Cardiac fibroblast (primary cell): Measurements from ENCODE around the gene BZW1.
"Not testable (repeated sequence)": the region's sequence is repeated elsewhere in the genome, so short reads cannot be mapped to it uniquely, and the experiment has no call there.

Source experiments
- DNase-seq, 2 donors: peaks; one replicate each; pipeline versions ENCODE4 v3.0.0 to v3.0.0-alpha.2; 2010; ENCODE audit warnings: low read depth in 2 of 2
- H3K4me3 ChIP-seq, 2 donors: replicated peaks in 1 of 2; 1 replicate in 1 of 2; 2 replicates in 1 of 2; pipeline ENCODE4 v1.5.1; 2011; ENCODE audit warnings: low read depth in 2 of 2, low read length in 2 of 2, mild to moderate bottlenecking in 2 of 2, moderate library complexity in 1 of 2
- TF ChIP-seq, protein P1 (sequence below): IDR thresholded peaks from one replicate; pipeline ENCODE4 v1.5.1; 2011; ENCODE audit warnings: low read depth, mild to moderate bottlenecking, low read length, inconsistent platforms

BZW1 gene

GRCh38 chr2:200798514-200798913 lies 13.2 kb upstream of the BZW1 start:
- DNase-seq, result no peak
- TF ChIP-seq, protein P1, sequence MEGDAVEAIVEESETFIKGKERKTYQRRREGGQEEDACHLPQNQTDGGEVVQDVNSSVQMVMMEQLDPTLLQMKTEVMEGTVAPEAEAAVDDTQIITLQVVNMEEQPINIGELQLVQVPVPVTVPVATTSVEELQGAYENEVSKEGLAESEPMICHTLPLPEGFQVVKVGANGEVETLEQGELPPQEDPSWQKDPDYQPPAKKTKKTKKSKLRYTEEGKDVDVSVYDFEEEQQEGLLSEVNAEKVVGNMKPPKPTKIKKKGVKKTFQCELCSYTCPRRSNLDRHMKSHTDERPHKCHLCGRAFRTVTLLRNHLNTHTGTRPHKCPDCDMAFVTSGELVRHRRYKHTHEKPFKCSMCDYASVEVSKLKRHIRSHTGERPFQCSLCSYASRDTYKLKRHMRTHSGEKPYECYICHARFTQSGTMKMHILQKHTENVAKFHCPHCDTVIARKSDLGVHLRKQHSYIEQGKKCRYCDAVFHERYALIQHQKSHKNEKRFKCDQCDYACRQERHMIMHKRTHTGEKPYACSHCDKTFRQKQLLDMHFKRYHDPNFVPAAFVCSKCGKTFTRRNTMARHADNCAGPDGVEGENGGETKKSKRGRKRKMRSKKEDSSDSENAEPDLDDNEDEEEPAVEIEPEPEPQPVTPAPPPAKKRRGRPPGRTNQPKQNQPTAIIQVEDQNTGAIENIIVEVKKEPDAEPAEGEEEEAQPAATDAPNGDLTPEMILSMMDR, result no peak
- no peak overlapping the region for H3K4me3 ChIP-seq

DNA sequence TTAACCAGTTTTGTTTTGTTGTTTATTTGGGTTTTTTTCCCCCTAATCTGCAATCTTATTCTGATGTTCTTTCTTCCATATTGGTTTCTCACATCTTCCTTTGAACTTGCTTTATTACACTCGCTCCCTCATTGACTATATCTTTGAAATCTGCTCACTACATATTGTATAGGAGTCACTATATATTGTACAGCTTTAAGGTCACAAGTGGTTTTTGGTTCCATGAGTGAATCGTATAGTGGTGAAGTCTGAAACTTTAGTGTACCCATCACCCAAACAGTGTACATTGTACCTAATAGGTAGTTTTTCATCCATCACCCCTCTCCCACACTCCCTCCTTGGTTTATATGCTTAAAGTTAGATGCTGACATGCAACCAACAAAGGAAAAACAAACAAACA lies 11.3 kb upstream of the BZW1 start:
- H3K4me3 ChIP-seq, result no peak overlapping the region
- no peak for DNase-seq
- TF ChIP-seq, protein P1, result no peak

DNA sequence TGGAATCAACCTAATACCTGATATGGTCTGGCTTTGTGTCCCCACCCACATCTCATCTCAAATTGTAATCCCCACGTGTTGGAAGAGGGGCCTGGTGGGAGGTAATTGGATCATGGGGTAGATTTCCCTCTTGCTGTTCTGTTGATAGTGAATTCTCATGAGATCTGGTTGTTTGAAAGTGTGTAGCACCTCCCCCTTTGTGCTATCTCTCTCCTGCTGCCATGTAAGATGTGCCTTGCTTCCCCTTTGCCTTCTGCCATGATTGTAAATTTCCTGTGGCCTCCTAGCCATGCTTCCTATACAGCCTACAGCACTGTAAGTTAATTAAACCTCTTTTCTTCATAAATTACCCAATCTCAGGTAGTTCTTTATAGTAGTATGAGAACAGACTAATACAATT lies 10.3 kb upstream of the BZW1 start:
- not testable (repeated sequence) for H3K4me3 ChIP-seq

DNA sequence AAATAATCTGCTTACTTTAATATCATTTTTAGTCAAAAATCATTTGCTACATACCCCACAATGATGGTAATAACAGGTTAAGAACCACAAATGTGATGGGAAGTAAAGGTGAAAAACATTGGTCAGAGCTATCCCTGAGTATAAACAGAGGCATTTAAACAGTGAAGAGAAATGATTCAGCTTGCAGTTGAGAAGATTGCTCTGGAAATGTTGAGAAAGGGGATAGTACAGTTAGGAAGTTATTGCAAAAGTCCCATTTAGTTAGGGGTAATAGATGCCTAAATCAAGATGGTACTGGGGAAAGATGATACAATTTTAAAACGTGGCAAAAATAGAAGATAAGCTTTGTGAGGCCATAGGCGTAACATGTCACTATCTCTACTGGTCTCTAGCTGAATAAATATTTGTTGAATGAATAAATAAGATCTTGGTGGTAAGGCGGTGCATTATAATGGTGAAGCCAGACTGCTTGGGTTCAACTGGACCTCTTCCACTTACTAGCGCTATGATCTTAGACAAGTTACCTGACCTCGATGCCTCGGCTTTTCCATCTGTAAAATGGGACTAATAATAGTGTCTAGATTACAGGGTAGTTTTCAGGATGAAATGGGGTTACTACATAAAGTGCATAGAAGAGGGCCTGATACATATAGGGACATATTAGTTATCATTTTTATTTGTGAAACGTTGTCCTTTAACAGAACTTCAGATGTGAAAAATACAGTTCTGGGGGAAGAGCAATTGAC lies 2.0 kb upstream of the BZW1 start:
- no peak overlapping the region for H3K4me3 ChIP-seq
- peak; percentile 36 to 42 for DNase-seq
- TF ChIP-seq, protein P1, result no peak

More for the DNA sequence above, 10.3 kb upstream of the BZW1 start:
- DNase-seq, result not testable (repeated sequence)

DNA sequence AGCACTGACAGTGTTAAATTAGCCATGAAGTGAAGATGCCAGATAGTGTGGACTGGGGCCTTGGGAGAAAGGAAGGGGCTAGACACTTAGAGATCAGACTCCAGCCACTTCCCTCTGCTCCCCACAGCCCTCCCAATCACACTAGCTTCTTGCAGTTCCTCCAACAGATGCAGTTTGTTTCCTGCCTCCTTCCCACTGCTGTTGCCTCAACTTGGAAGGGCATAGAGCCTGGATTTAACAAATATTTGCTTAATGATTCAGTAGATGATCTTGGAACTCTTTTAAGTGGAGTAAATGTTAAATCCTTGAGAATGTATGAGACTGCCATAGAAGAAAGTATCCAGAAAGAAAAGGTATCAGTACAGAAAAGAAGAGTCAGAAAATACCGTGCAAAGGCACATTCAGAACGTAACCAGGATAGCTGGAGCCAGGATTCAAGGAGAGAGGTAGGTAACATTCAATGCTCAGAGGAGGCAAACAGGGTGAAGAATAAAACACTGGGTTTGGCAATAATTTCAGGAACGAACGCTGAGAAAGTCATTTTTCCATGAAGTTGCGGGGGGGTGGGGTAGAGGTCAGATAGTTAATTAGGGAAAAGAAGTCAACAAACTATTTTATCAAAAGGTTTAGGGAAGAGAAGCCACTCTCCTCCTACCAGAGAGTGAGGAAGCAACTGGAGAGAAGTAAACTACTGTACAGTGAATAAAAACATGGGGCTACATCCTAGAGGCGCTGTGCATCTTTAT lies 1.3 kb upstream of the BZW1 start:
- TF ChIP-seq, protein P1, result no peak
- peak overlapping the region; percentile 25 to 85 for H3K4me3 ChIP-seq
- DNase-seq, result peak; percentile 83 to 88

- DNase-seq, result no peak
- H3K4me3 ChIP-seq, result peak overlapping the region; percentile 25 to 85
- TF ChIP-seq, protein P1, result no peak
Observed at GRCh38 chr2:200810998-200811332, 745 bp upstream of the BZW1 start.
